HG03460 (cell line): ENCODE data around the gene TMEM184B.
"Not testable (repeated sequence)": the region's sequence is repeated elsewhere in the genome, so short reads cannot be mapped to it uniquely, and the experiment has no call there.

Source experiments
- ATAC-seq: cut with Tn5 transposase; IDR thresholded peaks from one replicate; pipeline ENCODE4 v1.9.1; 2021; ENCODE audit not compliant: unreplicated experiment

TMEM184B gene

GRCh38 chr22:38249803-38250642 lies 22.8 kb downstream of the TMEM184B start:
- ATAC-seq, result no peak

- no peak for ATAC-seq
Observed at GRCh38 chr22:38249301-38249700, 23.5 kb downstream of the TMEM184B start.

- ATAC-seq, result no peak
Observed at GRCh38 chr22:38248280-38248679, 24.5 kb downstream of the TMEM184B start.

- no peak for ATAC-seq
Observed at GRCh38 chr22:38247713-38248112, 25.1 kb downstream of the TMEM184B start.

- ATAC-seq, result no peak
Observed at GRCh38 chr22:38246692-38247091, 26.1 kb downstream of the TMEM184B start.

GRCh38 chr22:38246046-38246658 lies 26.7 kb downstream of the TMEM184B start:
- no peak for ATAC-seq

- ATAC-seq, result no peak
Observed at GRCh38 chr22:38244106-38244505, 28.7 kb downstream of the TMEM184B start.

GRCh38 chr22:38243007-38243765 lies 29.6 kb downstream of the TMEM184B start:
- ATAC-seq, result no peak

GRCh38 chr22:38240734-38241252 lies 32.0 kb downstream of the TMEM184B start:
- ATAC-seq, result no peak

GRCh38 chr22:38239101-38239761 lies 33.6 kb downstream of the TMEM184B start:
- no peak for ATAC-seq

GRCh38 chr22:38238519-38239071 lies 34.2 kb downstream of the TMEM184B start:
- no peak for ATAC-seq

GRCh38 chr22:38236786-38237185 lies 36.0 kb downstream of the TMEM184B start:
- ATAC-seq, result no peak

GRCh38 chr22:38235240-38235850 lies 37.5 kb downstream of the TMEM184B start:
- ATAC-seq, result no peak

GRCh38 chr22:38233856-38234255 lies 39.0 kb downstream of the TMEM184B start:
- ATAC-seq, result not testable (repeated sequence)

GRCh38 chr22:38233427-38233826 lies 39.4 kb downstream of the TMEM184B start:
- ATAC-seq, result no peak

- ATAC-seq, result no peak
Observed at GRCh38 chr22:38232196-38232595, 40.6 kb downstream of the TMEM184B start.

- ATAC-seq, result no peak
Observed at GRCh38 chr22:38230916-38231315, 41.9 kb downstream of the TMEM184B start.

GRCh38 chr22:38230108-38230825 lies 42.5 kb downstream of the TMEM184B start:
- no peak for ATAC-seq

GRCh38 chr22:38228873-38229740 lies 43.7 kb downstream of the TMEM184B start:
- no peak for ATAC-seq
